ENCODE results near the gene MAN2C1. TPM values are rescaled to one million over a fixed set of nuclear protein-coding genes. Genes with fewer than 3 reads are reported as not detected.
A peak's percentile ranks its signal among the peaks of the same experiment; 100 is the strongest.
"Not testable (repeated sequence)": the region's sequence is repeated elsewhere in the genome, so short reads cannot be mapped to it uniquely, and the experiment has no call there.

The MAN2C1 gene
- total and polyA plus RNA-seq, 2 experiments from 2014 or later, result 81.4 to 88.0 TPM

GRCh38 chr15:75407083-75407482 is 38.7 kb upstream of the MAN2C1 start:
- Histone ChIP-seq H3K79me2 (peaks cover 2% of the 10 kb centered on the region), H3K27me3 (no peaks in the 10 kb centered on the region), H3K4me2 (no peak overlapping the region), H3K27ac (no peak overlapping the region), H4K20me1 (ENCODE audit: insufficient read depth, poor library complexity, severe bottlenecking) (no peaks in the 10 kb centered on the region), H3K9me2 (replicated peaks; ENCODE audit: insufficient read depth) (no peaks in the 10 kb centered on the region), H3K9me3 (ENCODE audit: low read depth) (no peaks in the 10 kb centered on the region), H3K4me1 (ENCODE audit: insufficient read depth) (no peaks in the 10 kb centered on the region), H3K4me3 (no peak overlapping the region), H3K36me3 (replicated peaks; ENCODE audit: insufficient read depth, low read depth) (no peaks in the 10 kb centered on the region), H2AFZ (no peak overlapping the region)
- TF ChIP-seq CTCF (IDR thresholded peaks at IDR 0.05; ENCODE audit: poor library complexity), result no peak
- WGBS (ENCODE audit: low lambda C conversion rate, missing lambda C conversion rate), result 93% methylated on average over 1 of the region's 1 CpG
- no peak for DNase-seq (ENCODE audit: low spot score)

- no peak overlapping the region for H3K4me2 ChIP-seq
- H3K4me3 ChIP-seq, result no peak overlapping the region
- TF ChIP-seq CTCF (IDR thresholded peaks at IDR 0.05; ENCODE audit: poor library complexity) (no peak), EZH2phosphoT487 (IDR thresholded peaks at IDR 0.05; ENCODE audit: low read depth, severe bottlenecking, unreplicated experiment) (no peak), EZH2 (IDR thresholded peaks at IDR 0.05; ENCODE audit: borderline replicate concordance) (no peak)
- DNase-seq (ENCODE audit: low spot score), result no peak
- 93% methylated on average over 2 of the region's 2 CpGs for WGBS (ENCODE audit: low lambda C conversion rate, missing lambda C conversion rate)
- no peaks in the 10 kb centered on the region for H3K4me1 ChIP-seq (ENCODE audit: insufficient read depth)
- H3K79me2 ChIP-seq, result peaks cover 2% of the 10 kb centered on the region
- no peaks in the 10 kb centered on the region for H3K9me2 ChIP-seq (replicated peaks; ENCODE audit: insufficient read depth)
- H3K36me3 ChIP-seq (replicated peaks; ENCODE audit: insufficient read depth, low read depth), result no peaks in the 10 kb centered on the region
- no peaks in the 10 kb centered on the region for H4K20me1 ChIP-seq (ENCODE audit: insufficient read depth, poor library complexity, severe bottlenecking)
- no peak overlapping the region for H3K27ac ChIP-seq
- H2AFZ ChIP-seq, result no peak overlapping the region
- H3K27me3 ChIP-seq, result no peaks in the 10 kb centered on the region
- H3K9me3 ChIP-seq (ENCODE audit: low read depth), result no peaks in the 10 kb centered on the region
These were observed 35.5 kb upstream of the MAN2C1 start for GRCh38 chr15:75403892-75404291.

GRCh38 chr15:75397494-75397893 is 29.1 kb upstream of the MAN2C1 start:
- no peak for DNase-seq (ENCODE audit: low spot score)
- Histone ChIP-seq H3K27me3 (no peaks in the 10 kb centered on the region), H3K9me2 (replicated peaks; ENCODE audit: insufficient read depth) (no peaks in the 10 kb centered on the region), H3K4me2 (no peak overlapping the region), H2AFZ (no peak overlapping the region), H3K4me3 (no peak overlapping the region), H3K79me2 (peaks cover 4% of the 10 kb centered on the region), H3K36me3 (replicated peaks; ENCODE audit: insufficient read depth, low read depth) (no peaks in the 10 kb centered on the region), H3K9me3 (ENCODE audit: low read depth) (no peaks in the 10 kb centered on the region), H4K20me1 (ENCODE audit: insufficient read depth, poor library complexity, severe bottlenecking) (no peaks in the 10 kb centered on the region), H3K27ac (no peak overlapping the region), H3K4me1 (ENCODE audit: insufficient read depth) (no peaks in the 10 kb centered on the region)
- TF ChIP-seq EZH2 (IDR thresholded peaks at IDR 0.05; ENCODE audit: borderline replicate concordance) (no peak), CTCF (IDR thresholded peaks at IDR 0.05; ENCODE audit: poor library complexity) (no peak), EZH2phosphoT487 (IDR thresholded peaks at IDR 0.05; ENCODE audit: low read depth, severe bottlenecking, unreplicated experiment) (no peak)
- WGBS (ENCODE audit: low lambda C conversion rate, missing lambda C conversion rate), result 86% methylated on average over 2 of the region's 2 CpGs

GRCh38 chr15:75389791-75390382 is 21.5 kb upstream of the MAN2C1 start:
- Histone ChIP-seq H3K4me2 (no peak overlapping the region), H3K79me2 (peaks cover 5% of the 10 kb centered on the region), H2AFZ (no peak overlapping the region), H3K4me3 (no peak overlapping the region), H3K27ac (no peak overlapping the region), H3K36me3 (replicated peaks; ENCODE audit: insufficient read depth, low read depth) (no peaks in the 10 kb centered on the region), H4K20me1 (ENCODE audit: insufficient read depth, poor library complexity, severe bottlenecking) (peaks cover 3% of the 10 kb centered on the region), H3K4me1 (ENCODE audit: insufficient read depth) (no peaks in the 10 kb centered on the region), H3K9me3 (ENCODE audit: low read depth) (no peaks in the 10 kb centered on the region), H3K27me3 (no peaks in the 10 kb centered on the region), H3K9me2 (replicated peaks; ENCODE audit: insufficient read depth) (no peaks in the 10 kb centered on the region)
- WGBS (ENCODE audit: low lambda C conversion rate, missing lambda C conversion rate), result 78% methylated on average over 1 of the region's 1 CpG
- TF ChIP-seq EZH2phosphoT487 (IDR thresholded peaks at IDR 0.05; ENCODE audit: low read depth, severe bottlenecking, unreplicated experiment) (no peak), CTCF (IDR thresholded peaks at IDR 0.05; ENCODE audit: poor library complexity) (no peak), EZH2 (IDR thresholded peaks at IDR 0.05; ENCODE audit: borderline replicate concordance) (no peak)
- no peak for DNase-seq (ENCODE audit: low spot score)

GRCh38 chr15:75383986-75384385 is 15.6 kb upstream of the MAN2C1 start:
- H3K79me2 ChIP-seq; H3K9me3 ChIP-seq (ENCODE audit: low read depth); H4K20me1 ChIP-seq (ENCODE audit: insufficient read depth, poor library complexity, severe bottlenecking); H3K36me3 ChIP-seq (replicated peaks; ENCODE audit: insufficient read depth, low read depth); DNase-seq (ENCODE audit: low spot score); H3K4me1 ChIP-seq (ENCODE audit: insufficient read depth); H3K27me3 ChIP-seq; H3K9me2 ChIP-seq (replicated peaks; ENCODE audit: insufficient read depth); H3K4me3 ChIP-seq; H2AFZ ChIP-seq: not testable (repeated sequence)
- Histone ChIP-seq H3K4me2 (peak overlapping the region; percentile 40), H3K27ac (peak overlapping the region; percentile 5)
- WGBS (ENCODE audit: low lambda C conversion rate, missing lambda C conversion rate), result 61% methylated on average over 5 of the region's 5 CpGs
